Stimulated activated memory B cell treated with anti-CD40 and anti-IgM and Interleukin-4, amounts not matched to agents 10 μg/mL and 1 μg/mL and 100 μg/mL, for 72 hours (primary cell): Measurements from ENCODE around the gene NRP2.

Experiments
- ATAC-seq: fragments of 150-1000 bp; cut with Tn5 transposase; 2 replicates; pipeline ENCODE4 v1.10.0; 2021
- H3K27ac Mint-ChIP-seq: one replicate; pipeline ENCODE4 v1.8.0; 2022; ENCODE audit warnings: mild to moderate bottlenecking, mixed read lengths
- H3K27me3 Mint-ChIP-seq: one replicate; pipeline ENCODE4 v1.8.0; 2022; ENCODE audit warnings: mixed read lengths
- H3K36me3 Mint-ChIP-seq: one replicate; pipeline ENCODE4 v1.8.0; 2022; ENCODE audit warnings: mixed read lengths
- H3K4me1 Mint-ChIP-seq: one replicate; pipeline ENCODE4 v1.8.0; 2022; ENCODE audit warnings: mixed read lengths
- H3K4me3 Mint-ChIP-seq: one replicate; pipeline ENCODE4 v1.8.0; 2022; ENCODE audit warnings: mild to moderate bottlenecking, moderate library complexity, mixed read lengths
- H3K9me3 Mint-ChIP-seq: one replicate; pipeline ENCODE4 v1.8.0; 2022; ENCODE audit warnings: mixed read lengths

The NRP2 gene

DNA sequence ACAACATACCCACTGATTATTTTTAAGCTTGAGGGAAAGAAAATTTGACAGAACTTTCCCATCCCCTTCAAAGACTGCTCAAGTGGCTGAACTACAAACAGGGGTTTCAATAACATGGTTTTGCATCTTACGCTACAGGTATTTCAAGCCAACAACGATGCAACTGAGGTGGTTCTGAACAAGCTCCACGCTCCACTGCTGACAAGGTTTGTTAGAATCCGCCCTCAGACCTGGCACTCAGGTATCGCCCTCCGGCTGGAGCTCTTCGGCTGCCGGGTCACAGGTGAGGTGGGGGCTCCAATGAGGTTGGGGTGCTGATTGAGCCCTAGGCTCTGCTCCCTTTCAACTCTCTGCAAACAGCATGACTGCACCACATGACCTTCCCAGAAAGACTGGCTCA is 58.1 kb downstream of the NRP2 start:
- ATAC-seq, result no peak
- peaks cover 5% of the 10 kb centered on the region for H3K27me3 Mint-ChIP-seq

DNA sequence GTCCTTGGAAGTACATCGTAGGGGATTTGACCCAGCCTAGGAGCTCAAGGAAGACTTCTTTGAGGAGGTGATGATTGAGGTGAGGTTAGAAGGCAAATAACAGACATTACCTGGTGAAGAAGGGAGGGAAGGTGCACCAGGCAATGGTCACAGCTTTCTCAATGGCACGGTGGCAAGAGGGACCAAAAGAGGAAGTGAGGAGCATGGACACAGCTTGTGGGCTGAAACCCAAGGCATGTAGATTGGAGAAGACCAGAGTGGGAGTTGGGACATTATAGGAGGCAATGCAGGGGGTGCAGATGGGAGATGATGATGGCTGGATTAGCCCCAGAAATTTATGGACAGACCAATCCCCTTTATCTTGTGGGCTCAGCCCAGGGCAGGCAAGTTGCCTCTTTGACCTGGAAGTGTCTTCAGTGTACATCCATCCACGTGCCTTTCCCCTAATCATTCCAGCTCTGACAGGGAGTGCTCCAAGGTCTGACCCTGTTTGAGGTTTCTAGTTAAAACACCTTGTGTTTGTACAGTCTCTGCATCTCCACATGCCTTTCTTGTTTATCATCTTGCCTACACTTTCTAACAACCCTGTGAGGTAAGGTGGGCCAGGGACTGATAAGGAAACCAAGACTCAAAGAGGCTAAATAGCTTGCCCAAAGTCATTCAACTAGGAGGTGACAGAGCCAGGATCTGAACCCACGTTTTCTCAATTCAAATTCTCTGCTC is 59.1 kb downstream of the NRP2 start:
- H3K27ac Mint-ChIP-seq, result no peak overlapping the region
- ATAC-seq, result no peak
- H3K36me3 Mint-ChIP-seq, result no peaks in the 10 kb centered on the region
- H3K4me1 Mint-ChIP-seq, result no peaks in the 10 kb centered on the region
- peaks cover 10% of the 10 kb centered on the region for H3K27me3 Mint-ChIP-seq
- H3K9me3 Mint-ChIP-seq, result no peaks in the 10 kb centered on the region
- H3K4me3 Mint-ChIP-seq, result no peak overlapping the region

More for the DNA sequence above, 58.1 kb downstream of the NRP2 start:
- H3K27ac Mint-ChIP-seq, result no peak overlapping the region
- no peaks in the 10 kb centered on the region for H3K9me3 Mint-ChIP-seq
- no peak overlapping the region for H3K4me3 Mint-ChIP-seq
- H3K36me3 Mint-ChIP-seq, result no peaks in the 10 kb centered on the region
- no peaks in the 10 kb centered on the region for H3K4me1 Mint-ChIP-seq

DNA sequence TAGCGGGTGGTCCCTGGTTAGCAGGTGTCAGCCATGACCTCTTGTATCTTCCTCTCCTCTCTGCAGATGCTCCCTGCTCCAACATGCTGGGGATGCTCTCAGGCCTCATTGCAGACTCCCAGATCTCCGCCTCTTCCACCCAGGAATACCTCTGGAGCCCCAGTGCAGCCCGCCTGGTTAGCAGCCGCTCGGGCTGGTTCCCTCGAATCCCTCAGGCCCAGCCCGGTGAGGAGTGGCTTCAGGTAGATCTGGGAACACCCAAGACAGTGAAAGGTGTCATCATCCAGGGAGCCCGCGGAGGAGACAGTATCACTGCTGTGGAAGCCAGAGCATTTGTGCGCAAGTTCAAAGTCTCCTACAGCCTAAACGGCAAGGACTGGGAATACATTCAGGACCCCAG is 60.8 kb downstream of the NRP2 start:
- no peak for ATAC-seq
- Mint-ChIP-seq H3K27ac (no peak overlapping the region), H3K36me3 (no peaks in the 10 kb centered on the region), H3K9me3 (no peaks in the 10 kb centered on the region), H3K4me3 (no peak overlapping the region), H3K4me1 (no peaks in the 10 kb centered on the region), H3K27me3 (peaks cover 10% of the 10 kb centered on the region)

DNA sequence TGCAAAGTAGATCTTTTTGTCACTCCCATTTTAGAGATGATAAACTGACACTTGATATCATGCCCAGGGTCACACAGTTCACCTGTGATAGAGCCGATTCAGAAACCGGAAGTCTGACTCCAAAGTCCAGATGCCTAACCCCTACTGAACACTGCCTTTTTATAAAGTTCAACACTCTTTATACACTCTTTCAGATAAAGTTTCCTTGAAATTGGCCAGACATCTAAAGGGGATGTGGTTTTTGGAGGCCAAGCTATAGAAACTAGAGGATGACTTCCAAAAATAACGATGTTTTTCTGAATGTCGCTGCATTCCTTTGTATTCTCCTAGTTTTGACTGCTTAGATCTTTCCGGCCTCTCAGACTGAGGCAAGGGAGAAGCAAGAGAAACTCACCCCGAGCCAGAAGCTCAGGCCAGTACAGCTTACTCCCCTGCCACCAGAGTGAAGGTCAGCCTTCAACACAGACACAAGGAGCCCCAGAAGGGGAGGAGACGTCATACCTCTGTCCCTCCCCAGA is 61.8 kb downstream of the NRP2 start:
- no peak for ATAC-seq
- H3K9me3 Mint-ChIP-seq, result no peaks in the 10 kb centered on the region
- H3K27ac Mint-ChIP-seq, result no peak overlapping the region
- H3K36me3 Mint-ChIP-seq, result no peaks in the 10 kb centered on the region
- peaks cover 10% of the 10 kb centered on the region for H3K27me3 Mint-ChIP-seq
- no peak overlapping the region for H3K4me3 Mint-ChIP-seq
- H3K4me1 Mint-ChIP-seq, result no peaks in the 10 kb centered on the region

DNA sequence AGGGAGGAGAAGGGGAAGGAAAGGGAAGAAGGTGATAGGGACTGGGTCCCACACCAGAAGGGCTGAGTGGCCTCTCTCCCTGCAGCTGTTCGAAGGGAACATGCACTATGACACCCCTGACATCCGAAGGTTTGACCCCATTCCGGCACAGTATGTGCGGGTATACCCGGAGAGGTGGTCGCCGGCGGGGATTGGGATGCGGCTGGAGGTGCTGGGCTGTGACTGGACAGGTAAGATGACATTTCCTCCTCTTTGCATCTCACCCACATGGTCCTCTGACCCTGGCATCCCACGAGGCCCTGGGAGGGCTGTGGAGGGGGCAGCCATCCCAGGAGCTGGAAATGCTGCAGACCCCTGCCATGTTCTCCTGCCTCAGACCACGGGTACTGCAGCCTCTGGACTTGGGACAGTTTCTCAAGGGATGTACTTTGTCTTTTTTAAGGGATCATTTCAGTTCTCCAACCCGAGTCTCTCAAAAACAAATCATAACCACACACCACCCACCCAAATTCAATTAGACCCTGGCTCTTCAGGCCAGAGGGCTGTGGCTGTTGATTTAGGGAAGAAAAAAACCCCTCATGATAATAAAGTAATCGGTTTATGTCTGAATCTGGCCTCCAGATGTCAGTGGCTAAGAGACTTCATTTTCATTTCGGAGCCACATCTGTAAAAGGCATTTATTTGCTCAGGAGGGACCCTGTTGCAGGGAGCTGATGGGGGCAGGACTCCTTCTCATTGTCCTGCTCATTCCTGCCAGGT is 63.5 kb downstream of the NRP2 start:
- H3K36me3 Mint-ChIP-seq, result peaks cover 4% of the 10 kb centered on the region
- H3K4me3 Mint-ChIP-seq, result no peak overlapping the region

DNA sequence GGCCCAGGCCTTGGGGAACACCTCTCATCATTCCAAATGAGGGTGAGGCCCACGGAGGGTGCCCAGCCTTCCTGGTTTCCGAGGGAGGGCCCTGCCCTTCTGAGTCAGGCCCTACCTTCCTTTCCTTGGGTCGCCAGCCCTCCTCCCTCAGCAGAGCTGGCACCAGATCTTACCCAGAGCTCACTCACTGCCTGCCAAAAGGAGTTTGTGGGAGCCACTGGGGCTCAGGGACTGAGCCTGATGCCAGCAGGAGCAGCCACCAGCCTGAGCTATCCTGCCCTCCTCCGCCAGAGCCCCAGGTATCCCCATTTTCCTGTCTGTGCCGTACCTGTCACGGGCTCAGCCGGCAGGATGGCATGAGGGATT is 64.1 kb downstream of the NRP2 start:
- Mint-ChIP-seq H3K27me3 (peaks cover 24% of the 10 kb centered on the region), H3K4me1 (no peaks in the 10 kb centered on the region), H3K4me3 (no peak overlapping the region), H3K27ac (no peak overlapping the region), H3K36me3 (peaks cover 4% of the 10 kb centered on the region), H3K9me3 (no peaks in the 10 kb centered on the region)
- ATAC-seq, result no peak

More for the DNA sequence above, 63.5 kb downstream of the NRP2 start:
- Mint-ChIP-seq H3K4me1 (no peaks in the 10 kb centered on the region), H3K9me3 (no peaks in the 10 kb centered on the region), H3K27me3 (peaks cover 18% of the 10 kb centered on the region), H3K27ac (no peak overlapping the region)
- ATAC-seq, result no peak

DNA sequence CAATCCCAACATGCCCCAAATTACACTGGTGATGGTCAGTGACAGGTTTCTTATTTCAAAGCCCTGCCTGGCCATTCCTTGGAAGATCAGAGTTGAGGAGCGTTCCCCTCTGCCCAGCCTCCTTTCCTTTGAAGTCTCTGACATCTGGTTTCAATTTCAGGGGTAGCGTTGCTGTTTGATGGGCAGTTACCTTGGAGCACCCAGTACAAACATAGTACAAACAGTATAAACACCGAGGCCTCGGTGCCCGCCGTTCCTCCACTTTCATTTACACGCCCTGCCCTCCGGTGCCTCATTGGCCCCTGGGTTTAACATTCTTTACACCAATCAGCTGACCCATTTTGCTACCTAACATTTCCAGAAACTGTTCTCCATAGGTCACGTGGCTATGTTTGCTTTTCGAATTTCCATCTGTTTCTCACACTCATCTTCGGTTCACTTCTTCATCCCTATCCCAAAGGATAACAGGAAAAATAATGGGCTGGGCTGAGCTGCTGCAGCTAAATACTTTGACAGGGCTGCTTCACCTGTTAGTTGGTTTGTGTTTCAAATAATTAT is 65.6 kb downstream of the NRP2 start:
- H3K9me3 Mint-ChIP-seq, result no peaks in the 10 kb centered on the region
- peaks cover 4% of the 10 kb centered on the region for H3K36me3 Mint-ChIP-seq
- no peak for ATAC-seq
- H3K27me3 Mint-ChIP-seq, result peaks cover 31% of the 10 kb centered on the region
- H3K4me1 Mint-ChIP-seq, result no peaks in the 10 kb centered on the region
- H3K27ac Mint-ChIP-seq, result no peak overlapping the region
- H3K4me3 Mint-ChIP-seq, result no peak overlapping the region

DNA sequence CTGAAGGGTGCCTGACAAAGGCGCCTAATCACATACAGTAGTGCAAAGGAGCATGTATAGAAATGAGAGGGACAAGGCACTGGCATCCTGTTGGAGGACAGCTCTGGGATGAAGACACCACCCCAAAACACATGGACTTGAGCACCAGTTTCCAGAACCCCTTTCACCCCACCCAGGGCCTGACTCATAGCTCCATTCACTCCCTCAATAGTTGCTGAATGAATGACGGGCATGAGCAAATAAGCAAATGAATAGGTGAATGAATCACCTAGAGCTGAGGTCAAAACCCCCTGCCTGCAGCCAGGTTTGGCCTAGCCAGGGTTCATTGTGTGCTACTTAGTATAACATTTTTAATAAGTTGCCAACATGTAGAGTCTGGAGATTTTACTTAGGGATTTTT is 66.3 kb downstream of the NRP2 start:
- H3K4me3 Mint-ChIP-seq, result no peak overlapping the region
- no peaks in the 10 kb centered on the region for H3K4me1 Mint-ChIP-seq
- H3K27me3 Mint-ChIP-seq, result peaks cover 31% of the 10 kb centered on the region
- H3K36me3 Mint-ChIP-seq, result peaks cover 4% of the 10 kb centered on the region
- no peak for ATAC-seq
- no peak overlapping the region for H3K27ac Mint-ChIP-seq
- H3K9me3 Mint-ChIP-seq, result no peaks in the 10 kb centered on the region

DNA sequence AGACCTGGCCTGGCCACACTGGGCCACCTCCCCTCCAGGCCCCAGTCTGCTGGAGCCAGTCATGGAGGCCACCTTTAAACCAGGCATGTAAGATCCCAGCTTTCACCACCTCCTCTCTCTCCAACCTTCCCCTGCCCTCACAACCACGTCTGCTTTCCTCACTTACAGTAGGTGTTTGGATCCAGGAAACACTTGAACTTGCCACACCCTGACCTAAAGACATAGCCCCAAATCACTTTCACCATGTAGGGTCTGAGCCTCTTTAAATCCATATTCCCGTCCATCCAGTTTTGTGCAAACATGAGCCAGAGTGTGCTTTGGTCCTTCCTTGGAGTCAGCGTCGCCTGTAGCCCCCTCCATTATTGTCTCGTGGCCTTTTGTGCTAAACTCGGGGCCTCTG is 66.8 kb downstream of the NRP2 start:
- H3K27ac Mint-ChIP-seq, result no peak overlapping the region
- ATAC-seq, result no peak
- H3K27me3 Mint-ChIP-seq, result peaks cover 31% of the 10 kb centered on the region
- peaks cover 4% of the 10 kb centered on the region for H3K36me3 Mint-ChIP-seq
- H3K9me3 Mint-ChIP-seq, result no peaks in the 10 kb centered on the region
- no peak overlapping the region for H3K4me3 Mint-ChIP-seq
- H3K4me1 Mint-ChIP-seq, result no peaks in the 10 kb centered on the region

DNA sequence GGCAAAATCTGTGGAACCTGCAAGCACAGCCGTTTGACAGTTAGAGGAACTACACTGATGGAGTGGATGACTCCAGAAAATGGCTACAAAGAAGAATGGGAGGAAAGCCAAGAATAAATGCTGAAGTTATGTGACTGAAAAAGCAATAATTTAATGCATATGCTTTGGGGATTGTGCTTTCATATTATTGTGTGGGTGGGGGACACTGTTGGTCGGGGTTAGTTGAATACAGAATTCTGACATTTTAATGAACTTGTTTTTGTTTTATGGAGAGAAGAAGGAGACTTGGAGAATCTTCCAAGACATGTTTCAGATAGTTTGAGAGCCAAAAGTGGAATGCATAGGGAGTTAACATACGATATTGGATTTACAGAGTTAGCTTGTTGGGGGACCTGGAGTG is 68.5 kb downstream of the NRP2 start:
- H3K4me1 Mint-ChIP-seq, result no peaks in the 10 kb centered on the region
- H3K27ac Mint-ChIP-seq, result no peak overlapping the region
- no peaks in the 10 kb centered on the region for H3K9me3 Mint-ChIP-seq
- H3K4me3 Mint-ChIP-seq, result no peak overlapping the region
- peaks cover 4% of the 10 kb centered on the region for H3K36me3 Mint-ChIP-seq
- no peak for ATAC-seq
- H3K27me3 Mint-ChIP-seq, result peaks cover 33% of the 10 kb centered on the region

DNA sequence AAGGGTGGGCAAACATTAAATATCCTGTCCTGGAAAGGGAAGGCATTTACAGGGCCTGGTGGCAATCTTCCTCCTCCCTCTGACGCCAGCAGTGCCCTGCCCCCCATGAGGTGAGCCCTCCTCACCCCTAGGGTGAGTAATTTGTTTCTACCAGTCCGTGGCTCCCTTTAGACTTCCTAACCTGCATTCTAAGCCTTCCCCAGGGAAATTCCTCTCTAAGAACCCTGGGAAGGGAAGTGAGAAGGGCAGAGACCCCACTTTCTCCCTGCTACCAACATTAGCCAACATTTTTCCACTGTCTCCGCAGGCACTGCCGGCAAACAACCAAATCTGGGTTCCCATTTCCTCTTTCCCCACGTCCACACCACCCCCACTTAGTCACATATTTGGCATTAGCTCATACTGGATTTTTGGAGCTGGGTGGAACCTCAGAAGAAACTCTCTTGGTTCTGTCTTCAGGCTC is 69.3 kb downstream of the NRP2 start:
- Mint-ChIP-seq H3K36me3 (peaks cover 4% of the 10 kb centered on the region), H3K4me3 (no peak overlapping the region), H3K9me3 (no peaks in the 10 kb centered on the region), H3K27me3 (peaks cover 33% of the 10 kb centered on the region), H3K27ac (no peak overlapping the region), H3K4me1 (no peaks in the 10 kb centered on the region)
- ATAC-seq, result no peak

DNA sequence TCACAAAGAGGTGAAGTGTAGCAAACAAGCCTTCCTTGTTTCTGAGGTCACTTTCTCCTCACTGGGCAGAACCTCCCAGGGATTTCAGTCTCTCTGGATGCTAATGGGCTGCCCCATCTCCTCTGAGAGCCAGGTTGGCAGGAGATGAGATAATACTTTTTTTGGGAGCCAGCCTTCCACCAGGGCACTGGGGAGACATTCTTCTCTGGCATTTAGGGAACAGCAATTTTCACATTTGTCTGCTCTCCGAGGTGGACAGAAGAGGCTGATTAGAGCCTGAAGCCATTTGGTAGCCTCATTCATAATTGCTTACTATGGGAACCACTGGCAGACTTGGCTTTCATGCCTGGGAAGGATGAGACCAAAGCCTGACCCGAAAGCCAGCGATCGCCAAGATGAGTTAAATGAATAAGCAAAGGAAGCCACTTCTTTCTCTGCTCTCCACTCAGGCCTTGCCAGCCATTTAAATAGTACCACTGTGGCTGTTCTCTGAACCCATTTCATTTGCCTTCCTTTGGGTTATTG is 70.1 kb downstream of the NRP2 start:
- Mint-ChIP-seq H3K4me3 (no peak overlapping the region), H3K9me3 (no peaks in the 10 kb centered on the region), H3K36me3 (peaks cover 4% of the 10 kb centered on the region), H3K27me3 (peaks cover 33% of the 10 kb centered on the region), H3K4me1 (no peaks in the 10 kb centered on the region), H3K27ac (no peak overlapping the region)
- ATAC-seq, result no peak

DNA sequence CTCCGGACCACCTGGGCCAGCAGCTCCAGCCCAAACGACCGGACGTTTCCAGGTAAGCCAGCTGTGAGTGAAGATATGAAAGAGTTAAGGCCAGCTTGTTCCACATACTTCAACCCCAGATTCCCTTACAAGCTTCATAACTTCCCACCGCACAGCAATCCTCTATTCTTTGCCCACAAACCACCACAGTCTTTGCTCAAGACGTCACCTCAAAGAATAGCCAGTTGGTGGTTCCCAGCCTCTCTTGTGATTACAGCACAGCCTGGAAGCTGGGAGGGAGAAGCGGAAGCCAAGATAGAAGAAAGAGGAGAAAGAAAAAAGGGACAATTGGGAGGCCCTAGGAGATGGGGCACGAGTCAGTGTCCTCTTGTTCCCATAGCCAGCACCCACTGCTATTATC is 70.6 kb downstream of the NRP2 start:
- Mint-ChIP-seq H3K27ac (no peak overlapping the region), H3K36me3 (peaks cover 4% of the 10 kb centered on the region), H3K27me3 (peaks cover 33% of the 10 kb centered on the region), H3K4me1 (no peaks in the 10 kb centered on the region), H3K4me3 (no peak overlapping the region), H3K9me3 (no peaks in the 10 kb centered on the region)
- ATAC-seq, result no peak

DNA sequence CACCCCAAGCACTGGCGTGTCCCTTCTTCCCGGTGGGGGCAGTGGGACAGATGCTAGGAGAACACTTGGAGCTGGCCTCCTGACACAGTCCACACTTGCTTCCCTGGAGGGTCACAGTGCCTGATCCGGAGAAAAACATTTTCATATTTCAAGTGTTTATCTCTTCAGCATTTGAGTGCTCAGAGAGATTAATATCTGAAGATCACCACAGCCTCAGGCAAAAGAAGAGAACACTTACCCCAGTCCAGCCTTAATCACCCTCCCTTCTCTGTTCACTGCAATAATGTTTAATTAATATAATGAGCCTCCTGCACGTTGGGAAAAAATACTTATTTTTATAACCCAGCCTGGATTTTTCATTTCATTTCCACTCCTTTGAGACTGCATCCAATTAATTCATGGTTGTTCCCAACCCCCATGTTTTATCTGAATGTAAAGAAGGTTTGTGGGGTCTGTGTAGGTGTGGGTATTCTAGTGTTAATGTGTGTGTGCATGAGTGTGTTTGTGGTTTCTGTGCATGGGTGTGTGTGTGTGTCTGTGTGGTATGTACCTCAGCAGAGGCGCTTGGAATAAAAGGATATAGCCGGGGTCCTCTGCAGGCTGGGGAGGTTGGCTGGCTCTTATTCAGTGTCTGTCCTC is 72.1 kb downstream of the NRP2 start:
- peaks cover 4% of the 10 kb centered on the region for H3K36me3 Mint-ChIP-seq
- H3K4me1 Mint-ChIP-seq, result no peaks in the 10 kb centered on the region
- H3K27ac Mint-ChIP-seq, result no peak overlapping the region
- H3K9me3 Mint-ChIP-seq, result no peaks in the 10 kb centered on the region
- H3K4me3 Mint-ChIP-seq, result no peak overlapping the region
- no peak for ATAC-seq
- peaks cover 33% of the 10 kb centered on the region for H3K27me3 Mint-ChIP-seq

DNA sequence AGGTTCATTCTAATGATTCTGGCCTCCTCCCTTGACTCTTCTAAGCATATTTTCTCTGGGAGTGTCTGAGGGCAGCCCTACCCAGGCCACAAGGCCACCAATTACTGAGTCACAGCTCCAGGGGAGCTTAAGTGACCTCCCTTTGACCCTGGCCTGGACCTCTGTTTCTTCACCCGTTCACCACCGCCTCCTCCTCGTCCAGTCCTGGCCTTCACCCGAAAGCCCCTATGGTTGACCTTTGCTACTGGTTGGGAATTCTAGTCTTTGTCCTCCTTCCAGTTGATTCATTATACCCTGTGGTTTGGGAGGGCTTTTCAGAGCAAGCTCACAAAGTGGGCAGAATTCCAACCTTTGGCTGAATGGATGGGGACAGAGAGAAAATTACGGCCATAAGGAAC is 72.6 kb downstream of the NRP2 start:
- Mint-ChIP-seq H3K4me1 (no peaks in the 10 kb centered on the region), H3K9me3 (no peaks in the 10 kb centered on the region), H3K36me3 (no peaks in the 10 kb centered on the region), H3K4me3 (no peak overlapping the region), H3K27me3 (peaks cover 33% of the 10 kb centered on the region), H3K27ac (no peak overlapping the region)
- no peak for ATAC-seq
